HL-60 (cell line): ENCODE data around the gene ITCH.

Experiments
- DNase-seq, 2 experiments: peaks; one replicate each; pipeline ENCODE4 v3.0.0-alpha.2; 2010 to 2020; ENCODE audit warnings: low read depth in 1 of 2, low spot score in 1 of 2
- H3K27ac ChIP-seq: fragments of 250-450 bp; sonication (Bioruptor Pico); replicated peaks from 2 replicates; pipeline ENCODE4 v1.5.1; 2020; ENCODE audit warnings: mild to moderate bottlenecking, moderate library complexity
- H3K27me3 ChIP-seq: fragments of 250-450 bp; sonication (Bioruptor Pico); 2 replicates; pipeline ENCODE4 v1.5.1; 2021; ENCODE audit warnings: mild to moderate bottlenecking, moderate library complexity; ENCODE audit not compliant: insufficient read depth, poor library complexity, severe bottlenecking
- H3K4me3 ChIP-seq: replicated peaks from 2 replicates; pipeline ENCODE4 v1.5.1; 2011; ENCODE audit warnings: mild to moderate bottlenecking, control low read depth, low read length; ENCODE audit not compliant: insufficient read depth
- GABPA ChIP-seq: IDR thresholded peaks from 2 replicates; pipeline ENCODE4 v1.6.1; 2012; ENCODE audit warnings: low read depth
- POLR2AphosphoS5 ChIP-seq: IDR thresholded peaks from 2 replicates; pipeline ENCODE4 v1.6.1; 2012; ENCODE audit warnings: low read depth
- REST ChIP-seq: IDR thresholded peaks from 2 replicates; pipeline ENCODE4 v1.6.1; 2012; ENCODE audit warnings: low read depth; ENCODE audit not compliant: insufficient replicate concordance
- SPI1 ChIP-seq: IDR thresholded peaks from 2 replicates; pipeline ENCODE4 v1.6.1; 2012; ENCODE audit warnings: low read depth, mild to moderate bottlenecking, borderline replicate concordance
- TF ChIP-seq, protein P1 (sequence below): IDR thresholded peaks from one replicate; pipeline ENCODE4 v1.5.1; 2011; ENCODE audit warnings: low read length, control low read depth, inconsistent platforms; ENCODE audit not compliant: insufficient read depth

Gene ITCH

DNA sequence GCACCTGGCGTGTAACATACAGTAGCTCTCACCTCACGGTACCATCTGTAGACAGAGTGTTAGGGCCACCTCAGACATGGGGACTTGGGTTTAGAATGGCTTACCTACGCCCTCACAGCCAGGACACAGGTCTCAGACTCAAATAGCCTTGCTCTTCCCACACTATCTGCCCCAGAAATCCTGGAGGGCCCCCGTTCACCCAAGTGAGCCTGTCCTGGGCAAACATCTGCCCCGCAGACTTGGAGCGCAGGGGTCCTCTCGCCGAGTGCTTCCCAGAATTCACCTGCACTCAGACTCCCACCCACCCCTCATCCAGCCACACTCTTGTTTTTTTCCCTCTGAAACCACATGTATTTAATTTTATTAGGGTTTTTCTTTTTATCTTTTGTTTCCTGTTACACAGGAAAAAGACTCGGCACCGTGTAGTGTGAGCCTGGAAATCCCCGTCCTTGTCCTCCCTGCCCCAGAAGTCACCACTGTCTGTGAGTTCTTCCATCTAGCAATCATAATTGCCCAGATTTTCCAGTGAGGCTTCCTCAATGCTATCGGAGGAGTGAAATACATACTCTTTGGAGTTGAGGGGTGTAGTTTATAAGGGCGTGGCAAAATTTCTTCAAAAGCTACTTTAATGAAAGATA is 178.3 kb downstream of the ITCH start:
- no peak overlapping the region for H3K27ac ChIP-seq
- H3K4me3 ChIP-seq, result no peak overlapping the region
- DNase-seq, result no peak
- no peaks in the 10 kb centered on the region for H3K27me3 ChIP-seq
- TF ChIP-seq SPI1 (no peak), REST (no peak), POLR2AphosphoS5 (no peak)
- TF ChIP-seq, protein P1, sequence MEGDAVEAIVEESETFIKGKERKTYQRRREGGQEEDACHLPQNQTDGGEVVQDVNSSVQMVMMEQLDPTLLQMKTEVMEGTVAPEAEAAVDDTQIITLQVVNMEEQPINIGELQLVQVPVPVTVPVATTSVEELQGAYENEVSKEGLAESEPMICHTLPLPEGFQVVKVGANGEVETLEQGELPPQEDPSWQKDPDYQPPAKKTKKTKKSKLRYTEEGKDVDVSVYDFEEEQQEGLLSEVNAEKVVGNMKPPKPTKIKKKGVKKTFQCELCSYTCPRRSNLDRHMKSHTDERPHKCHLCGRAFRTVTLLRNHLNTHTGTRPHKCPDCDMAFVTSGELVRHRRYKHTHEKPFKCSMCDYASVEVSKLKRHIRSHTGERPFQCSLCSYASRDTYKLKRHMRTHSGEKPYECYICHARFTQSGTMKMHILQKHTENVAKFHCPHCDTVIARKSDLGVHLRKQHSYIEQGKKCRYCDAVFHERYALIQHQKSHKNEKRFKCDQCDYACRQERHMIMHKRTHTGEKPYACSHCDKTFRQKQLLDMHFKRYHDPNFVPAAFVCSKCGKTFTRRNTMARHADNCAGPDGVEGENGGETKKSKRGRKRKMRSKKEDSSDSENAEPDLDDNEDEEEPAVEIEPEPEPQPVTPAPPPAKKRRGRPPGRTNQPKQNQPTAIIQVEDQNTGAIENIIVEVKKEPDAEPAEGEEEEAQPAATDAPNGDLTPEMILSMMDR, result no peak

DNA sequence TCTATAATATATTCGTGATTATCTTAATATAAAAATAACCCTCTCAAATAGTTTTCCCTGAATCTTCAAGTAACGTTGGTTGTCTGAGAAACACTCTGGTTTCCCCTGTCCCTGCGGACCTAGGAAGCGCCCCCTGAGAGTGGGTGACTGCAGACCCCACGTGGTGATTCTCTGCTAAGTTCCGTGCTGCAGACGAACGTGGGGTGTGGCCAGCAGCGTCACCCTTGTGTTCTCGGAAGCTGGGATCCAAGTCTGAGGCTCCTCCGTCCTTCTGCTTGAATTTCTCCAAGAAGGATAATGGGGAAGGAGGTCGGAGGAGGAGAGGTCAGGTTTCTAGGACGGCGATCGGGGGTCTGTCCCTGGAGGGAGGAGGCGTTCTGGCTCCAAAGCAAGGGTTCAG is 178.8 kb downstream of the ITCH start:
- TF ChIP-seq SPI1, result no peak
- TF ChIP-seq, protein P1, result no peak
- no peak for TF ChIP-seq POLR2AphosphoS5
- TF ChIP-seq REST, result no peak
- no peak for TF ChIP-seq GABPA
- no peak for DNase-seq
- Histone ChIP-seq H3K4me3 (no peak overlapping the region), H3K27me3 (no peaks in the 10 kb centered on the region), H3K27ac (no peak overlapping the region)

- no peak for DNase-seq
- Histone ChIP-seq H3K27ac (no peak overlapping the region), H3K27me3 (no peaks in the 10 kb centered on the region), H3K4me3 (no peak overlapping the region)
- no peak for TF ChIP-seq REST
- no peak for TF ChIP-seq SPI1
- TF ChIP-seq GABPA, result no peak
Observed at GRCh38 chr20:34542439-34542838, 179.4 kb downstream of the ITCH start.
